HG03066 (cell line): Measurements from ENCODE around the gene FBXO34.
"Not testable (repeated sequence)": the region's sequence is repeated elsewhere in the genome, so short reads cannot be mapped to it uniquely, and the experiment has no call there.

ENCODE experiments used
- ATAC-seq: cut with Tn5 transposase; IDR thresholded peaks from one replicate; pipeline ENCODE4 v1.9.1; 2021; ENCODE audit warnings: low read depth; ENCODE audit not compliant: unreplicated experiment

Gene FBXO34

DNA sequence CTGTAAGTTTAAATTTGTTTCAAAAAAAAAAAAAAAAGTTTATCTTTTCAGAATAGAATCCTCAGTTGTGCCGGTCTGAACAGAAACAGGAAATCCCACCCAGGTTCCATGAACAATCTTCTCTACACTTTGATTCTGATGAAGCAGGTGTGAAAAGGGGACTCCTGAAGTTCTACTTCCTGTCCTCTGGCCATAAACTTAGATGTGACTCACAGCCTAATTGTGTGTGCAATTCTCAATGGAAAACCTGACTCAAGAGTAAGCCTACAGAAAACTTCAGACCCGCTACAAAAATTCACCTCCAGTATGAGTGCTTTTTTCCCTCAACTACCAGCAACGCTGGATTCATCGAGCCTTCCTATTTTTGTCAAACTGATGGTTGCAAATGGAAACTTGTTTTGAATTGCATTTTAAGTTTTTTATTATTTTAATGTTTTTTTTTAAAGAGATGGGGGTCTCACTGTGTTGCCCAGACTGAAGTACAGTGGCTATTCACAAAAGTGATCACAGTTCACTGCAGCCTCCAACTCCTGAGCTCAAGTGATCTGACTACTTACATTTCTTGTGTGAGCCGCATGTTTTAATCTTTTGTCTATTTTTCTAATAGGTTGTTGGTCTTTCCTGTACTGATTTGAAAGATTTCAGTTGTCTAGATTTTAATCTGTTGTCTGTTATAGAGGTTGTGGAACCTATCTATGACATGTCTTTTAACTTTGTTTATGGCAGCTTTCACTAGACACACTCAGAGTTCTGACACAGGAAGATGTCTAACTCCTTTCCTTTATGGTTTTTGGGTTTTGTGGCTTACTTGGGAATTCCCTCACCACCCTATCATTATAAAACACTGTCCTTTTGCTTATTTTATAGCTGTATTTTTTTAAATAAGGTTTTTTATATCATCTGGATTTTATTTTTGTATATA is 102.8 kb downstream of the FBXO34 start:
- ATAC-seq, result no peak

DNA sequence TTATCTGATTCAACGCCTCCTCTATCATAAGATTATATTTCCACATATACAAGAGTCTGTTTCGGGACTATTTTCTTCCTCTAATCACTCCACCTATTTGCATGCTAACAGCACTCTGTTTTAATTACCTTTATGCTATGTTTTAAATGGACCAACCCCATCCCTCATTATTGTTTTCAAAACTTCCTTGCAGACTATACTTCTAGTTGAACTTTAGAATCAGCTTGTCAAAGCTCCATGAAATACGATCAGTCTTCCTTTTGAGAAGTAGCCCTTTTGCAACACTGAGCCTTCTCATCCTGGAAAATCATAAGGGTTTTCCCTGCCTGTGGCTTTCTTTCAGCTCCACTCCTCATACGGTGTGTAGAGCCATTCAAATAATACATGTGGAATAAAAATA is 103.5 kb downstream of the FBXO34 start:
- no peak for ATAC-seq

DNA sequence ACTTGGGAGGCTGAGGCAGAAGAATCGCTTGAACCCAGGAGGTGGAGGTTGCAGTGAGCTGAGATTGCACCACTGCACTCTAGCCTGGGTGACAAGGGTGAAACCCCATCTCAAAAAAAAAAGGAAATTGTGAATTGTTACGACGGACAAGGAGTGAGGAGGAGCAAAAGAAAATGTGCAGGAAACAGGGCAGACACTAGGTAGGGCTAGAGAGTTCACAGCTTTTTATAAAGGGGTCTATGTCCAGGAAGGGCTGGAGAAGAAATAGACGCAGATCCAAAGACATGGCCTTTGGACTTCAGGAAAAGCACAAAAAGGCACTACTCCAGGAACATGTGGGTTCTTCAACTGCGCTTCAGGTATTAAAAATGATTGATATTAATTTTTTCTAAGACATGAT is 106.0 kb downstream of the FBXO34 start:
- no peak for ATAC-seq

DNA sequence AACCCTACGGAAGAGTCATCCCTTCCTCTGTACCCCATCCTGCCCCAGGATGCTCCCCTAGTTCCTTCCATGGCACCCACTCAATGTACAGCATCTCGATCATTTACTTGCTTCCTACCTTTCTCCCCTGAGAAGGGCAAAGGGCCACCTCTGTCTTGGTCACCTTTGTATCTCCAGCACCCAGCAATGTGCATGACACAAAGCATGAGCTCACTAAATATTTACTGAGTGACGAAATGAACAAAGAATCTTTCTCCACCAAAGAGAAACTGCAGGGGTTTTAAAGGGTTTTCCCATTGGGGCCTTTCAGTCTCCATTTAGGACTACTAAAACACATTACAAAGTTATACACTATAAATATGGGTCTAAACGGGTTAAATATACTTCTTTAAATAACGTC is 109.8 kb downstream of the FBXO34 start:
- ATAC-seq, result no peak

DNA sequence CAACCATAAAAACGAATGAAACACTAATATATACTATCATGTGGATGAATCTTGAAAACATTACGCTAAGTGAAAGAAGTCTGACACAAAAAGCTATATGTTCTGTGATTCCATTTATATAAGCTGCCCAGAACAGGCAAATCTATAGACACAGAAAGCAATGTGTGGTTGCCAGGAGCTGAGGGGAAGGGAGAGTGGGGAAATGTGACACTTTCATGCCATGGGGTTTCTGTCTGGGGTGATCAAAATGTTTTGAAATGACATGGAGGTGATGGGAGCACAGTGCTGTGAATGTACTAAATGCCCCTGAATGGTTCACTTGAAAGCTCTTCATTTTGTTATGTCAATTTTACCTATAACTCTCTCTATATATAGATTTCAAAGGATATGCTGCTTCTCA is 110.3 kb downstream of the FBXO34 start:
- ATAC-seq, result no peak

DNA sequence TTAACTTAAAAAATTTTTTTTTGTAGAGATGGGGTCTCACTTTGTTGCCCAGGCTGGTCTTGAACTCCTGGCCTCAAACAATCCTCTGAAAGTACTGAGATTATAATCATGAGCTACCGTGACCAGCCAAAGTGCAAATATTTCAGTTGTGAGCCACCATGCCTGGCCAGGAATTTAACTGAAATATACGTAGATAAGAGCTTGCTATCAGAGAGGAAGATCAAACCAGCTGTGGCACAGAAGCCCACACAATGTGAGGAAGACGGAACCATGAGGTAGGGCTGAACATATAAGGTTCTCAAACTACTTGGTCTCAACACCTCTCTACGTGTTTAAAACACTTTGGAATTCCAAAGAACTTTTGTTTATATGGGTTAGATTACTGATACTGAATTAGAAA is 111.3 kb downstream of the FBXO34 start:
- no peak for ATAC-seq

DNA sequence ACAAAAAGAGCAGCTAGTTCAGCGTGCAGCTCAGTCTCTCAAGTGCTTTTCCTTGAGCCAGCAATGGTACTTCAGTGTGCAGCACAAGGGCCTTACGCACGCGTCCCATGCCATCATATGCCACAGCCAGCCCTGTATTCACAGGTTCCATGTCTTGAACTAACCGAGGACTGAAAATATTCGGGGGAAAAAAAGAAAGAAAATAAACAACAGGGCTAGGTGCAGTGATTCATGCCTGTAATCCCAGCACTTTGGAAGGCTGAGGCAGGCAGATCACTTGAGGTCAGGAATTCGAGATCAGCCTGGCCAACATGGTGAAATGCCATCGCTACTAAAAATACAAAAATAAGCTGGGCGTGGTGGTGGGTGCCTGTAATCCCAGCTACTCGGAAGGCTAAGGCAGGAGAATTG is 111.8 kb downstream of the FBXO34 start:
- not testable (repeated sequence) for ATAC-seq

DNA sequence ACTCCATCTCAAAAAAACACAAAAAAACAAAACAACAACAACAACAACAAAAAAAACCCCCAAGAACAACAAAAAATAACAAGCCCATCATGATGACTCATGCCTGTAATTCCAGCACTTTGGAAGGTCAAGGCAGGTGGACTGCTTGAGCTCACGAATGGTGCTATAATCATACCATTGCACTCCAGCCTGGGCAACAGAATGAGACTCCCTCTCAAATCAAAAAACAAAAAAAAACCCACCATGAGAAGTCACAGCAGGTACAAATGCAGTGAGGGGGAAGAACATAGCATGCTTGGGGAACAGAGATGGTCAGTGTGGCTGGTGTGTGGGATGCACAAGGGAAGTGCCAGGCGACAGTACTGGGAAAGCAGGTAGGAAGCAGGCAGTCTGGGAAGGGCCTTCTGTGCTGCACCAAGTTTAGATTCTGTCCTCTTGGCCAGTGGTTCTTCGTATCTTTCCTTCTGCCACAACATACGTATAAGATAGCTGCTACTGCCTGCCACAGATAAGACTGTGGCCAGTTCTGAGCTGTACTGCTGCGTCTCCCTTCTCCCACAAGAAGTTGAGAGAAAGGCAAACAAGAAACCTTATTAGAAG is 112.4 kb downstream of the FBXO34 start:
- no peak for ATAC-seq

DNA sequence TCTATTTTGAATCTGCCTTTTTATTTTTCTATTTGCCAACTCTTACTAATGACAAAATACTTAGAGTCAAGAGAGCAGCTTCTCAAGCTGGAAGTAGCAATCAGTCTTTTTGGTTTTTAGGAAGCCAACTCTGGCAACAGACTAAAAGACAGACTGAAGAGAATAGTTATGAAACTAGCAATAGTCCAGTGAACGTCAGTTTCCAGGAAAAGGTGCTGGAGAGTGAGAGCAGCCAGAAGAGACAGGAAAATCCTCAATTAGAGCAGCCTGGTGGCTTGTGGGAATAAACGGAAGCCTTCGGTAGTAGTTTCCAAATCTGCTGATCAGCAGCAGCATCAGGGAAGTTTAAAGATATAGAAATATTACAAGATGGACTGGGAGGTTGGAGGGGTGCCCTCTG is 113.3 kb downstream of the FBXO34 start:
- no peak for ATAC-seq

DNA sequence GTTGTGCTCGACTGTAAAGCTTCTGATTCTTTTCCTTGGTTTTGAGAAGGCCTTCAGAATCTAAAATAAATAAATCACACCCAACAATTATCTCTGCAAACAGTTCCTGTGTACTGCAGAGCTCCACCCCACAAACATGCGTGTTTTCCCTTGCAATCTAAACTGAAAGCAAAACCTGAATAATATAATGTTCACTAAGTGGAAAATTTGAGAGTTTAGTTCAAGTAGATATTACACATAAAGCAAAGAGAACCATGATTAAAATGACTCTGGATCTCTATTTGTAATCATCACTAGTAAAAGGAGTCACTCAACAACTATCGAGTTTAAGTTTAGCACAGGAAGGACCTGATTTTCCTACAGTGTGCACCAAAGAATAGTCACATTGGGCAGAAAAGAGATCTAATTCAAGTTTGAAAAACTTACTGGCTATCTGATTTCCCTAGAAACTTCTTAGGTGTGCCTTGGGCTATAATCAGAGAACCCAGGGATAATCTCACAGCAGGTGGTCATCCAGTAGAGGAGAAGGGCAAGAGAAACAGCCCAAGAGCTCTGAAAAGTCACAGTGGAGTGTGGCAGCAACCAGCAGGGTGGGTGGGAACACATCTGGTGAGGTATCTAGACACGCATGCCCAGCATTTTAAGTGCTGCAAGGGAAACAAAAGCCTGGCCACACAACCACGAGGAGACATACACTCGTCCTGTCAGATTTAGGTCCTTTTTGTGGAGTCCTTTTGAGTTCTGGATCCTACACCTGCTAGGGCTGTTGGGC is 115.0 kb downstream of the FBXO34 start:
- no peak for ATAC-seq

DNA sequence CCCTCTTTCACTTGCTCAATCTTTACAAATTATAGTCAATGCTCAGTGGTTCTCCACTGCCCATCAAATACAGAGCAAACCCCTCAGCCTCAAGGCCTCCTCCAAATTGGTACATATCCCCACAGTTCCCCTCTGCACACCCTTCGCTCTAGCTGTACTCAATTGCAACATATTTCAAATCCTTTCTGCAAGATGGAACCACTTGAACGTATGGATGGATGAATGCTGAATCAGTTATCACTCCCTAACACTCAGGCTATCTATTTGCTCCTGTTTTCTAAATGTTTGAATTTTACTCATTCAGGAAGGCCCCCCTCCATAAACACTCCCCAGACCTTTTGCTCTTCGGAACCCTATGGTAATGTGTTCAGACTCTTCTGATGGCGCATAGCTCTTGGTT is 115.9 kb downstream of the FBXO34 start:
- no peak for ATAC-seq

DNA sequence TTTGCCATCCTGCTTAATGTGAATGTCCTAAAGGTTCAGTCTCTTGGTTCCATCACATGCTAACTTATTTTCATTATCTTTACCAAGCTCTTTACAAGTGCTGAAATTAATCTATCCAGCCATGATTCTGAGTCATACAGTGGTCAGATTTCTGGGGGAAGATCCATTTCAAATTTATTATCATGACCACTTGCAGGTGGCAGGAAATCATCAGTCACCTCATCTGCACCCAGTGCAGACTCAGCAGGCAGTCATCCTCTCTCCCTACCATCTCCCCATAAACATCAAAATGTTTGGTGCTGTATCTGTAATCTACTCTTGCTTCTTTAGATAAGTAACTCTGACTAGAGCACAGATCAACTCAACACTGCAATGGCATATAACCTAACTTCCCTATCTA is 116.9 kb downstream of the FBXO34 start:
- ATAC-seq, result no peak

DNA sequence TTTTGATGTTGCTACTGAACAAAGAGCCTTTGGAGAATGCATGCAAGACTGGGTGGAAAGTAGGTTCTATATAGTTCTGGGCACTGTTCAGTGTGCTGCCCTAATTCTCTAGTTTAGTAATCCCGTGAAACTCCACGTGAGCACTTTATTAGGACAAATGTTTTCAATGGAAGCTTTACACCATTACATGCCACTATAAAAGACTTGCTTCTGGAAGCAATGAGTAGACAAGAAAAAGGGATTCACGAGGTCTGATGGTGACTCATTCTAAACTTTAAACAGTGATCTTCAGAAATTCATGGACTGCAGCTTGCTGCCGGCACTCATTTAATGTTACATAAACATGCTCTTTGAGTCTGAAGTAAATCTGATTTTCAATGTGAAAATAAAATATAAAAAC is 118.1 kb downstream of the FBXO34 start:
- no peak for ATAC-seq

DNA sequence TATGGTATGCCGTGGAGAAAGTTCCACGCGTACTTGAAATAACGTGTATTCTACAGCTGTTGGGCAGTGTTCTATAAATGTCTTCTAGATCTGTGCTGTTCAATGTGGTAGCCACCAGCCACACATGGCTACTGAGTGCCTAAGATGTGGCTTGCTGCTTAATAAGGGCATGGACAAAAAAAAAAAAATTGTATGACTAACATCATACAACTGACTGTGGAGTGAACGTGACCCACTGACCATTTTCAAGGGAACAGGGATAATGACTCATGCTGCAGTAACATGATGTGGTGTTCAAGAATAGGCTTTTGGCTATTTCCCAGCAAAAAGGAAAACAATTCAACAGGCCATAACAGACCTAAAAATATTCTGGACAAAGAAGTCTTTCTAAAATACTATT is 127.5 kb downstream of the FBXO34 start:
- ATAC-seq, result no peak

DNA sequence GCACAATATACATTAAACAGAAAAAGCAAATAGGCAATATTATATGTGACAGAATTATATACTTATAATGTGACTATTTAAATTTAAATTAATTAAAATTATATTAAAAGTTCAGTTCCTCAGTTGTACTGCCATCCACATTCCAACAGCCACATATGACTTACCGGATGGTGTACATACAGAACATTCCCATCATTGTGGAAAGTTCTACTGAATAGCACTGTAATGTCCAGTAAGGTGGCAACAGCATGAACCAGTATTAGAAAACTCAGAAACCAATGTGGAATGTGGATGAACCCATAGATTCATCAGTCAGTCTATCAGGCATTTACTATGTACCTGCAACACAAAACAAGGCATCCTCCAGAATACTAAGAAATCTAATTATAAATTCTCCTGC is 128.0 kb downstream of the FBXO34 start:
- no peak for ATAC-seq

DNA sequence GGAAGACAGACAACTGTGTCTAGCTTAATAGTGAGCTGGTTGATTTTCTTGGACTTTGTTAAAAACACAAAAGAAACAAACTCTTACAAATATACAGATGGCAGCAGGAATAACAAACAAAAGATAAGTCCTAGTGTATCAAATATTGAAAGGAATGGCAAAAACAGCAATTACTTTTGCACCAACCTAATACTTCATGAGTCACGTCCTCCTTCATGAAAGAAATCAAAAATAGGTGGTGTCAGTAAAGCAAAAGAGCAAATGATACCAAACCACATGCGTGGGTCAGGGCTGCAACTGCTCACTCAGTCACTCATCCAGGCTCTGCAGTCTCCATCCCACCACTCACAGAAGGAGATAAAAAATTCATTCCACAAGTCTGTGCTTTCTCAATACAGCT is 128.6 kb downstream of the FBXO34 start:
- no peak for ATAC-seq

DNA sequence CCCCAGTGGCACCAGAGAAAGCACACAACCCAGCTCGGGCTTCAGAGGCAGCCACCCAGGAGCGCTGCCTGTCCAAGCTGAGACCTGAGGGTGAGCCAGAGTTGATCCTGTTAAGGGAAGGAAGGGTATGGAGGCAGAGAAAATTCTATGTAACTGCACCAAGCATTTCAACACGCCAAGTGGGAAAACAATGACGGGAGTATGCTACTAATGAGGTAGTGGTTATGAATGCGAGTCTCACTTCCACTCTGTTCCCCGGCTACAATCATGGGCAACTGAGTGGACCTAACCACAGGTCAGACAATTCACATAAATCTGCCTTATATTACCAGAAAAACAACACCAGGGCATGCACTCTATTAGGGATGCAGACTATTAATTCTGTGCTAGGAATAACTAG is 130.5 kb downstream of the FBXO34 start:
- ATAC-seq, result no peak
